GM23338 (cell line): Measurements from ENCODE around the gene ETV1.

Source experiments
- CREB1 ChIP-seq: fragments of 250-450 bp; sonication (Bioruptor Pico); IDR thresholded peaks from 2 replicates; pipeline ENCODE4 v1.5.0; 2020; ENCODE audit warnings: low read depth, mild to moderate bottlenecking, moderate library complexity
- CTCF ChIP-seq, 2 experiments: fragments of 200-600 bp in 1 of 2; sonication (generic) in 1 of 2; conservative IDR thresholded peaks; 2 replicates each; pipeline versions ENCODE4 v1.5.1 to v1.6.1; 2016 to 2017; ENCODE audit warnings: antibody characterized with exemption in 2 of 2, low read depth in 2 of 2, mild to moderate bottlenecking in 2 of 2, moderate library complexity in 1 of 2
- ETS1 ChIP-seq: IDR thresholded peaks from 2 replicates; pipeline ENCODE4 v1.6.1; 2016; ENCODE audit warnings: antibody characterized with exemption
- EZH2 ChIP-seq: fragments of 200-600 bp; sonication (generic); IDR thresholded peaks from one replicate; pipeline ENCODE4 v1.8.0; 2017; ENCODE audit warnings: antibody characterized with exemption, mild to moderate bottlenecking, low read depth; ENCODE audit not compliant: unreplicated experiment
- EZH2phosphoT487 ChIP-seq: fragments of 200-600 bp; sonication (generic); IDR thresholded peaks from one replicate; pipeline ENCODE4 v1.8.1; 2018; ENCODE audit warnings: antibody characterized with exemption; ENCODE audit not compliant: unreplicated experiment
- JUNB ChIP-seq: IDR thresholded peaks from one replicate; pipeline ENCODE4 v1.6.1; 2016; ENCODE audit warnings: antibody characterized with exemption; ENCODE audit not compliant: unreplicated experiment
- NANOG ChIP-seq: IDR thresholded peaks from 2 replicates; pipeline ENCODE4 v1.6.1; 2016; ENCODE audit warnings: antibody characterized with exemption, borderline replicate concordance
- POLR2AphosphoS5 ChIP-seq: IDR thresholded peaks from 2 replicates; pipeline ENCODE4 v1.6.1; 2016; ENCODE audit warnings: antibody characterized with exemption, low read depth
- REST ChIP-seq: IDR thresholded peaks from one replicate; pipeline ENCODE4 v1.6.1; 2018; ENCODE audit warnings: antibody characterized with exemption; ENCODE audit not compliant: unreplicated experiment
- STAT1 ChIP-seq: IDR thresholded peaks from one replicate; pipeline ENCODE4 v1.6.1; 2016; ENCODE audit warnings: antibody characterized with exemption; ENCODE audit not compliant: unreplicated experiment
- ZNF114 ChIP-seq: fragments of 250-450 bp; sonication (Bioruptor Pico); IDR thresholded peaks from 2 replicates; pipeline ENCODE4 v1.5.0; 2020; ENCODE audit warnings: mild to moderate bottlenecking, moderate library complexity
- ZNF331 ChIP-seq: fragments of 250-450 bp; sonication (Bioruptor Pico); IDR thresholded peaks from 2 replicates; pipeline ENCODE4 v1.5.0; 2020; ENCODE audit warnings: low read depth, mild to moderate bottlenecking, moderate library complexity

GRCh38 chr7:13991791-13992595 is 2.5 kb upstream of the ETV1 start:
- no peak for TF ChIP-seq CREB1 (CRISPR knock-in tag)
- no peak for TF ChIP-seq EZH2
- no peak for TF ChIP-seq CTCF (conservative IDR thresholded peaks at IDR 0.05; ENCODE audit: low read depth in 2 of 2)
- TF ChIP-seq JUNB, result no peak
- TF ChIP-seq REST, result no peak
- no peak for TF ChIP-seq ZNF331 (CRISPR knock-in tag)
- no peak; the same call in 1 of the 2 replicates for TF ChIP-seq POLR2AphosphoS5
- no peak for TF ChIP-seq ETS1
- no peak for TF ChIP-seq EZH2phosphoT487
- TF ChIP-seq ZNF114 (CRISPR knock-in tag), result no peak
- TF ChIP-seq STAT1, result no peak
- no peak for TF ChIP-seq NANOG
